A549 (cell line): ENCODE results near the gene MPND. TPM values are rescaled to one million over a fixed set of nuclear protein-coding genes. Genes with fewer than 3 reads are reported as not detected.
A peak's percentile ranks its signal among the peaks of the same experiment; 100 is the strongest.

ENCODE experiments used
- ATAC-seq, 2 experiments: fragments of 200-7000 bp in 1 of 2; fragments of >200 bp in 1 of 2; cut with Nextera tagmentation in 1 of 2; cut with Tn5 transposase in 1 of 2; 3 replicates each; pipeline versions ENCODE4 v1.8.0 to v1.9.1; 2018 to 2020; ENCODE audit warnings: mild to moderate bottlenecking in 1 of 2, moderate library complexity in 1 of 2
- CTCF ChIA-PET: fragments of 300-600 bp; sonication (Branson Sonifier 250); formaldehyde crosslinking; extraction: SDS; loops from one replicate; lab custom pipeline; 2021; ENCODE audit warnings: antibody characterized with exemption, inconsistent platforms; lab: Yijun Ruan, JAX
- POLR2A ChIA-PET: fragments of 350-600 bp; formaldehyde crosslinking; extraction: SDS; loops from one replicate; lab custom pipeline; 2021; ENCODE audit warnings: antibody characterized with exemption, inconsistent platforms; lab: Yijun Ruan, JAX
- DNase-seq, 2 experiments: peaks; one replicate each; pipeline versions ENCODE4 v3.0.0 to v3.0.0-alpha.2; 2011 to 2016; ENCODE audit warnings: low read depth in 1 of 2, low spot score in 1 of 2
- FAIRE-seq: peaks from 2 replicates; lab custom pipeline; 2011; peaks lifted over from hg19 to GRCh38; lab: Jason Lieb, UNC
- H3K27ac ChIP-seq, 2 experiments: fragments of >200 bp; sonication (Bioruptor Twin); formaldehyde crosslinking; 3 replicates each; pipeline ENCODE4 v1.5.1; 2016 to 2017
- H3K4me1 ChIP-seq: fragments of >200 bp; sonication (Bioruptor Twin); formaldehyde crosslinking; 3 replicates; pipeline ENCODE4 v1.6.1; 2016
- H3K4me2 ChIP-seq: fragments of >200 bp; sonication (Bioruptor Twin); formaldehyde crosslinking; 3 replicates; pipeline ENCODE4 v1.6.1; 2016
- H3K4me3 ChIP-seq: fragments of >200 bp; sonication (Bioruptor Twin); formaldehyde crosslinking; 3 replicates; pipeline ENCODE4 v1.5.1; 2016
- H3K9me3 ChIP-seq: fragments of >200 bp; sonication (Bioruptor Twin); formaldehyde crosslinking; 3 replicates; pipeline ENCODE4 v1.6.1; 2016
- CBX2 ChIP-seq: fragments of 200-600 bp; sonication (generic); IDR thresholded peaks from 2 replicates; pipeline ENCODE4 v1.6.1; 2016; ENCODE audit warnings: low read depth, mild to moderate bottlenecking, borderline replicate concordance
- CEBPB ChIP-seq, 2 experiments: fragments of >200 bp in 1 of 2; sonication (Bioruptor Twin) in 1 of 2; formaldehyde crosslinking in 1 of 2; IDR thresholded peaks; 2 replicates each; pipeline ENCODE4 v1.6.1; 2012 to 2016
- CHD2 ChIP-seq: fragments of 150-350 bp; IDR thresholded peaks from 2 replicates; pipeline ENCODE4 v1.6.1; 2014; ENCODE audit warnings: low read length; ENCODE audit not compliant: partially characterized antibody
- EHMT2 ChIP-seq: fragments of 200-600 bp; sonication (generic); IDR thresholded peaks from 2 replicates; pipeline ENCODE4 v1.6.1; 2016; ENCODE audit warnings: antibody characterized with exemption, low read depth, mild to moderate bottlenecking, moderate library complexity
- EP300 ChIP-seq, 2 experiments: fragments of >200 bp; sonication (Bioruptor Twin); formaldehyde crosslinking; IDR thresholded peaks; 2 replicates in 1 of 2; 3 replicates in 1 of 2; pipeline ENCODE4 v1.6.1; 2016 to 2017
- ESRRA ChIP-seq: fragments of 150-350 bp; IDR thresholded peaks from 2 replicates; pipeline ENCODE4 v1.6.1; 2014; ENCODE audit warnings: mild to moderate bottlenecking, low read length, borderline replicate concordance
- FOSB ChIP-seq: fragments of 250-450 bp; sonication (Bioruptor Pico); IDR thresholded peaks from 2 replicates; pipeline ENCODE4 v1.5.0; 2020; ENCODE audit warnings: mild to moderate bottlenecking, moderate library complexity
- FOSL2 ChIP-seq, 2 experiments: fragments of 450-650 bp in 1 of 2; fragments of >200 bp in 1 of 2; sonication (Bioruptor Twin) in 1 of 2; formaldehyde crosslinking; IDR thresholded peaks; 2 replicates each; pipeline versions ENCODE4 v1.5.0 to v1.6.1; 2016 to 2020; ENCODE audit warnings: mild to moderate bottlenecking in 1 of 2, moderate library complexity in 1 of 2
- FOXS1 ChIP-seq: fragments of 250-450 bp; sonication (Bioruptor Pico); IDR thresholded peaks from 2 replicates; pipeline ENCODE4 v1.5.0; 2020; ENCODE audit warnings: mild to moderate bottlenecking, moderate library complexity
- HDAC2 ChIP-seq: fragments of 200-600 bp; sonication (generic); IDR thresholded peaks from 2 replicates; pipeline ENCODE4 v1.6.1; 2016
- HEYL ChIP-seq: fragments of 250-450 bp; sonication (Bioruptor Pico); IDR thresholded peaks from 2 replicates; pipeline ENCODE4 v1.8.0; 2021; ENCODE audit warnings: mild to moderate bottlenecking, moderate library complexity
- HMGXB4 ChIP-seq: fragments of 250-450 bp; sonication (Bioruptor Pico); IDR thresholded peaks from 2 replicates; pipeline ENCODE4 v1.5.0; 2021; ENCODE audit warnings: mild to moderate bottlenecking, moderate library complexity, borderline replicate concordance
- HOXA7 ChIP-seq: fragments of 250-450 bp; sonication (Bioruptor Pico); IDR thresholded peaks from 2 replicates; pipeline ENCODE4 v1.5.0; 2020; ENCODE audit warnings: mild to moderate bottlenecking, moderate library complexity
- MAFK ChIP-seq: fragments of 450-650 bp; IDR thresholded peaks from 2 replicates; pipeline ENCODE4 v1.6.1; 2014; ENCODE audit not compliant: partially characterized antibody
- MAX ChIP-seq: IDR thresholded peaks from 2 replicates; pipeline ENCODE4 v1.6.1; 2012
- NR3C1 ChIP-seq: fragments of >200 bp; sonication (Bioruptor Twin); formaldehyde crosslinking; IDR thresholded peaks from 3 replicates; pipeline ENCODE4 v1.6.1; 2017
- RARB ChIP-seq: fragments of 250-450 bp; sonication (Bioruptor Pico); IDR thresholded peaks from 2 replicates; pipeline ENCODE4 v1.8.0; 2021; ENCODE audit warnings: mild to moderate bottlenecking, moderate library complexity
- REST ChIP-seq: fragments of 200-600 bp; sonication (generic); IDR thresholded peaks from 2 replicates; pipeline ENCODE4 v1.6.1; 2016; ENCODE audit warnings: antibody characterized with exemption, mild to moderate bottlenecking, moderate library complexity
- RFX5 ChIP-seq: fragments of 450-650 bp; IDR thresholded peaks from 2 replicates; pipeline ENCODE4 v1.7.1; 2014; ENCODE audit warnings: antibody characterized with exemption, mild to moderate bottlenecking, moderate library complexity
- RNF2 ChIP-seq: fragments of 200-600 bp; sonication (generic); IDR thresholded peaks from 2 replicates; pipeline ENCODE4 v1.6.1; 2016; ENCODE audit warnings: low read depth, mild to moderate bottlenecking, antibody characterized with exemption, moderate library complexity, borderline replicate concordance
- ZC3H11A ChIP-seq: fragments of 450-650 bp; IDR thresholded peaks from 2 replicates; pipeline ENCODE4 v1.6.1; 2014; ENCODE audit warnings: antibody characterized with exemption, mild to moderate bottlenecking
- ZSCAN20 ChIP-seq: fragments of 250-450 bp; sonication (Bioruptor Pico); IDR thresholded peaks from 2 replicates; pipeline ENCODE4 v1.8.0; 2022; ENCODE audit warnings: mild to moderate bottlenecking, moderate library complexity
- WGBS: methylation state at CpG from one replicate; pipeline ENCODE4 v1.1.6; 2017; ENCODE audit errors: missing lambda C conversion rate; 5-methylcytosine and 5-hydroxymethylcytosine counted together
- polyA plus RNA-seq, 4 experiments: library from polyadenylated mRNA; depleted of rRNA in 3 of 4; stranded (reverse); fragments of >200 nt; fragmentation: RNase III in 1 of 4; extraction: RNeasy Plus Mini Kit Qiagen cat#74134 plus additional on column Dnase treatment in 1 of 4; gene quantifications; 2 replicates in 3 of 4; 3 replicates in 1 of 4; pipeline ENCODE4 v1.2.3, GENCODE V29; 2011 to 2017

The MPND gene
- polyA plus RNA-seq, 2 of the 4 experiments (the other 2 are of a cell fraction), result 3.5 to 14.5 TPM

- TF ChIP-seq ZC3H11A, result no peak
- TF ChIP-seq HMGXB4 (CRISPR knock-in tag), result 0 out of 2 replicates have a peak, but pooled peaks have one; percentile 6
- no peak for TF ChIP-seq HDAC2
- TF ChIP-seq RFX5, result 0 out of 2 replicates have a peak, but pooled peaks have one; percentile 45
- TF ChIP-seq ZSCAN20 (CRISPR knock-in tag), result peak; percentile 94
- TF ChIP-seq CHD2, result peak; percentile 38
- peak; percentile 60; the same call in 1 of the 2 replicates for TF ChIP-seq FOSB (CRISPR knock-in tag)
Observed at GRCh38 chr19:4342615-4343369, 570 bp upstream of the MPND start (continued).

- ATAC-seq (no peak), DNase-seq (no peak), FAIRE-seq (no peak)
- TF ChIP-seq ZSCAN20 (CRISPR knock-in tag) (no peak), FOXS1 (CRISPR knock-in tag) (no peak), ESRRA (no peak), RNF2 (no peak), MAFK (no peak), REST (no peak), HMGXB4 (CRISPR knock-in tag) (no peak), CEBPB (IDR thresholded peaks at IDR 0.05) (no peak), EP300 (IDR thresholded peaks at IDR 0.05) (no peak), NR3C1 (no peak), RARB (CRISPR knock-in tag) (no peak), FOSL2 (IDR thresholded peaks at IDR 0.05) (no peak), FOSL2 (CRISPR knock-in tag; IDR thresholded peaks at IDR 0.05) (no peak), MAX (no peak), HOXA7 (CRISPR knock-in tag) (no peak), CBX2 (no peak), HEYL (CRISPR knock-in tag) (no peak), EHMT2 (no peak), FOSB (CRISPR knock-in tag) (no peak)
- Histone ChIP-seq H3K4me3 (no peak overlapping the region), H3K9me3 (no peaks in the 10 kb centered on the region), H3K4me1 (peaks cover 8% of the 10 kb centered on the region; the same call in 1 of the 3 replicates), H3K4me2 (no peak overlapping the region), H3K27ac (no peak overlapping the region)
- POLR2A ChIA-PET, result no interaction called here
- 88% methylated on average over 8 of the region's 15 CpGs for WGBS
- CTCF ChIA-PET, result interaction anchor here (3.6 kb wide), 1 partner anchor 7 kb away, joined by 32 read pairs; no protein-coding TSS in a partner anchor
Observed at GRCh38 chr19:4345342-4346019, 2.1 kb downstream of the MPND start.
